Liver (tissue), 3 donors: ENCODE measurements around the gene MRPL21.

Experiments
- EGR1 ChIP-seq, 2 donors: IDR thresholded peaks; 2 replicates each; pipeline ENCODE4 v1.6.1; 2016 to 2018; ENCODE audit warnings: antibody characterized with exemption in 2 of 2, low read depth in 2 of 2
- GABPA ChIP-seq, 2 donors: IDR thresholded peaks in 1 of 2; conservative IDR thresholded peaks in 1 of 2; 2 replicates each; pipeline ENCODE4 v1.6.1; 2016; ENCODE audit warnings: antibody characterized with exemption in 2 of 2, mild to moderate bottlenecking in 1 of 2, moderate library complexity in 1 of 2
- HNF4A ChIP-seq, 2 donors: conservative IDR thresholded peaks; 2 replicates each; pipeline ENCODE4 v1.6.1; 2016; ENCODE audit warnings: antibody characterized with exemption in 2 of 2, mild to moderate bottlenecking in 2 of 2
- JUND ChIP-seq, 2 donors: IDR thresholded peaks; 2 replicates each; pipeline ENCODE4 v1.6.1; 2016; ENCODE audit warnings: antibody characterized with exemption in 2 of 2
- SP1 ChIP-seq: IDR thresholded peaks from 2 replicates; pipeline ENCODE4 v1.6.1; 2018; ENCODE audit warnings: antibody characterized with exemption, mild to moderate bottlenecking
- TAF1 ChIP-seq: conservative IDR thresholded peaks from 2 replicates; pipeline ENCODE4 v1.6.1; 2016; ENCODE audit warnings: antibody characterized with exemption, mild to moderate bottlenecking
- YY1 ChIP-seq: IDR thresholded peaks from 2 replicates; pipeline ENCODE4 v1.6.1; 2016; ENCODE audit warnings: antibody characterized with exemption, mild to moderate bottlenecking
- TF ChIP-seq, protein P1 (sequence below): fragments of 150-350 bp; IDR thresholded peaks from 2 replicates; pipeline ENCODE4 v1.5.1; 2017; ENCODE audit warnings: improper control_type of control experiment, low read depth, low read length; ENCODE audit not compliant: missing input control
- TF ChIP-seq, protein P2 (sequence below): IDR thresholded peaks from 2 replicates; pipeline ENCODE4 v1.6.1; 2016; ENCODE audit warnings: antibody characterized with exemption
- TF ChIP-seq, protein P3 (sequence below): IDR thresholded peaks from 2 replicates; pipeline ENCODE4 v1.6.1; 2016; ENCODE audit warnings: antibody characterized with exemption, mild to moderate bottlenecking
- TF ChIP-seq, protein P4 (sequence below): IDR thresholded peaks from 2 replicates; pipeline ENCODE4 v1.6.1; 2016; ENCODE audit warnings: antibody characterized with exemption
- donor health status: healthy.
- donor health status: healthy.

DNA sequence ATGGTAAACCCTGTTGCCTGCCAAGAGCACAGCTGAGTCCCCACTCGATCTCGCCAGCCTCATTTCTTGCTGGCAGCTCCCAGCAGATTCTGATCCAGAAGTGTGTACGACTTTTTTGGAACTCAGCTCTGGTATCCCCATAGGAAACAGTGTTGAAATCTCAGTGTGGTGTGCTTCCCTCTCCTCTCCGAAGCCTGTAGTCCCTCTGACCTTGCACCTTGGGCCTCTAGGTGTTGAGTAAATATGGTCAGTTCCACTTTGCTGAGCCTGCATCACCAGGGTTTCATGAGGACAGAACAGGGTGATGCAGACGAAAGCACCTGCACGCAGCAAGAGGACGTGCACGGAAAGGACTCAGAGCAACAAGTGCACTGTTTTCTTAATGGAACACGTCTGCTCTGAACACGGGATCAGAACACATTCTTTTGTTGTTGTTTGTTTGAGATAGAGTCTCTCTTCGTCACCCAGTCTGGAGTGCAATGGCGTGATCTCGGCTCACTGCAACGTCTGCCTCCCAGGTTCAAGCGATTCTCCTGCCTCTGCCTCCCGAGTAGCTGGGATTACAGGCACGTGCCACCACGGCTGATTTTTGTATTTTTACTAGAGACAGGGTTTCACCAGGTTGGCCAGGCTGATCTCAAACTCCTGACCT is 58.2 kb downstream of the MRPL21 start:
- TF ChIP-seq JUND (IDR thresholded peaks at IDR 0.05): peak; percentile 79 to 88
- TF ChIP-seq, protein P1, sequence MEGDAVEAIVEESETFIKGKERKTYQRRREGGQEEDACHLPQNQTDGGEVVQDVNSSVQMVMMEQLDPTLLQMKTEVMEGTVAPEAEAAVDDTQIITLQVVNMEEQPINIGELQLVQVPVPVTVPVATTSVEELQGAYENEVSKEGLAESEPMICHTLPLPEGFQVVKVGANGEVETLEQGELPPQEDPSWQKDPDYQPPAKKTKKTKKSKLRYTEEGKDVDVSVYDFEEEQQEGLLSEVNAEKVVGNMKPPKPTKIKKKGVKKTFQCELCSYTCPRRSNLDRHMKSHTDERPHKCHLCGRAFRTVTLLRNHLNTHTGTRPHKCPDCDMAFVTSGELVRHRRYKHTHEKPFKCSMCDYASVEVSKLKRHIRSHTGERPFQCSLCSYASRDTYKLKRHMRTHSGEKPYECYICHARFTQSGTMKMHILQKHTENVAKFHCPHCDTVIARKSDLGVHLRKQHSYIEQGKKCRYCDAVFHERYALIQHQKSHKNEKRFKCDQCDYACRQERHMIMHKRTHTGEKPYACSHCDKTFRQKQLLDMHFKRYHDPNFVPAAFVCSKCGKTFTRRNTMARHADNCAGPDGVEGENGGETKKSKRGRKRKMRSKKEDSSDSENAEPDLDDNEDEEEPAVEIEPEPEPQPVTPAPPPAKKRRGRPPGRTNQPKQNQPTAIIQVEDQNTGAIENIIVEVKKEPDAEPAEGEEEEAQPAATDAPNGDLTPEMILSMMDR: no peak
- TF ChIP-seq GABPA (IDR thresholded peaks at IDR 0.05 in 1 of 2, conservative IDR thresholded peaks at IDR 0.05 in 1 of 2): peak in 1 of 2 donors; percentile 53
- TF ChIP-seq EGR1 (IDR thresholded peaks at IDR 0.05; ENCODE audit: low read depth in 2 of 2): peak; percentile 77 to 92
- TF ChIP-seq, protein P2, sequence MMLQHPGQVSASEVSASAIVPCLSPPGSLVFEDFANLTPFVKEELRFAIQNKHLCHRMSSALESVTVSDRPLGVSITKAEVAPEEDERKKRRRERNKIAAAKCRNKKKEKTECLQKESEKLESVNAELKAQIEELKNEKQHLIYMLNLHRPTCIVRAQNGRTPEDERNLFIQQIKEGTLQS: peak; percentile 79
- no peak for TF ChIP-seq TAF1
- peak; percentile 99 for TF ChIP-seq SP1
- peak; percentile 76 for TF ChIP-seq YY1
- TF ChIP-seq, protein P3, sequence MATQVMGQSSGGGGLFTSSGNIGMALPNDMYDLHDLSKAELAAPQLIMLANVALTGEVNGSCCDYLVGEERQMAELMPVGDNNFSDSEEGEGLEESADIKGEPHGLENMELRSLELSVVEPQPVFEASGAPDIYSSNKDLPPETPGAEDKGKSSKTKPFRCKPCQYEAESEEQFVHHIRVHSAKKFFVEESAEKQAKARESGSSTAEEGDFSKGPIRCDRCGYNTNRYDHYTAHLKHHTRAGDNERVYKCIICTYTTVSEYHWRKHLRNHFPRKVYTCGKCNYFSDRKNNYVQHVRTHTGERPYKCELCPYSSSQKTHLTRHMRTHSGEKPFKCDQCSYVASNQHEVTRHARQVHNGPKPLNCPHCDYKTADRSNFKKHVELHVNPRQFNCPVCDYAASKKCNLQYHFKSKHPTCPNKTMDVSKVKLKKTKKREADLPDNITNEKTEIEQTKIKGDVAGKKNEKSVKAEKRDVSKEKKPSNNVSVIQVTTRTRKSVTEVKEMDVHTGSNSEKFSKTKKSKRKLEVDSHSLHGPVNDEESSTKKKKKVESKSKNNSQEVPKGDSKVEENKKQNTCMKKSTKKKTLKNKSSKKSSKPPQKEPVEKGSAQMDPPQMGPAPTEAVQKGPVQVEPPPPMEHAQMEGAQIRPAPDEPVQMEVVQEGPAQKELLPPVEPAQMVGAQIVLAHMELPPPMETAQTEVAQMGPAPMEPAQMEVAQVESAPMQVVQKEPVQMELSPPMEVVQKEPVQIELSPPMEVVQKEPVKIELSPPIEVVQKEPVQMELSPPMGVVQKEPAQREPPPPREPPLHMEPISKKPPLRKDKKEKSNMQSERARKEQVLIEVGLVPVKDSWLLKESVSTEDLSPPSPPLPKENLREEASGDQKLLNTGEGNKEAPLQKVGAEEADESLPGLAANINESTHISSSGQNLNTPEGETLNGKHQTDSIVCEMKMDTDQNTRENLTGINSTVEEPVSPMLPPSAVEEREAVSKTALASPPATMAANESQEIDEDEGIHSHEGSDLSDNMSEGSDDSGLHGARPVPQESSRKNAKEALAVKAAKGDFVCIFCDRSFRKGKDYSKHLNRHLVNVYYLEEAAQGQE: peak; percentile 85
- TF ChIP-seq HNF4A (conservative IDR thresholded peaks at IDR 0.05): peak; percentile 96 to 97
- TF ChIP-seq, protein P4, sequence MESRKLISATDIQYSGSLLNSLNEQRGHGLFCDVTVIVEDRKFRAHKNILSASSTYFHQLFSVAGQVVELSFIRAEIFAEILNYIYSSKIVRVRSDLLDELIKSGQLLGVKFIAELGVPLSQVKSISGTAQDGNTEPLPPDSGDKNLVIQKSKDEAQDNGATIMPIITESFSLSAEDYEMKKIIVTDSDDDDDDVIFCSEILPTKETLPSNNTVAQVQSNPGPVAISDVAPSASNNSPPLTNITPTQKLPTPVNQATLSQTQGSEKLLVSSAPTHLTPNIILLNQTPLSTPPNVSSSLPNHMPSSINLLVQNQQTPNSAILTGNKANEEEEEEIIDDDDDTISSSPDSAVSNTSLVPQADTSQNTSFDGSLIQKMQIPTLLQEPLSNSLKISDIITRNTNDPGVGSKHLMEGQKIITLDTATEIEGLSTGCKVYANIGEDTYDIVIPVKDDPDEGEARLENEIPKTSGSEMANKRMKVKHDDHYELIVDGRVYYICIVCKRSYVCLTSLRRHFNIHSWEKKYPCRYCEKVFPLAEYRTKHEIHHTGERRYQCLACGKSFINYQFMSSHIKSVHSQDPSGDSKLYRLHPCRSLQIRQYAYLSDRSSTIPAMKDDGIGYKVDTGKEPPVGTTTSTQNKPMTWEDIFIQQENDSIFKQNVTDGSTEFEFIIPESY: peak; percentile 94
